A549 (cell line): Measurements from ENCODE around the gene ETF1. TPM values are rescaled to one million over a fixed set of nuclear protein-coding genes. Genes with fewer than 3 reads are reported as not detected.

Experiments
- ATAC-seq, 2 experiments: fragments of 200-7000 bp in 1 of 2; fragments of >200 bp in 1 of 2; cut with Nextera tagmentation in 1 of 2; cut with Tn5 transposase in 1 of 2; 3 replicates each; pipeline versions ENCODE4 v1.8.0 to v1.9.1; 2018 to 2020; ENCODE audit warnings: mild to moderate bottlenecking in 1 of 2, moderate library complexity in 1 of 2
- CTCF ChIA-PET: fragments of 300-600 bp; sonication (Branson Sonifier 250); formaldehyde crosslinking; extraction: SDS; loops from one replicate; lab custom pipeline; 2021; ENCODE audit warnings: antibody characterized with exemption, inconsistent platforms; lab: Yijun Ruan, JAX
- POLR2A ChIA-PET: fragments of 350-600 bp; formaldehyde crosslinking; extraction: SDS; loops from one replicate; lab custom pipeline; 2021; ENCODE audit warnings: antibody characterized with exemption, inconsistent platforms; lab: Yijun Ruan, JAX
- DNase-seq, 2 experiments: peaks; one replicate each; pipeline versions ENCODE4 v3.0.0 to v3.0.0-alpha.2; 2011 to 2016; ENCODE audit warnings: low read depth in 1 of 2, low spot score in 1 of 2
- FAIRE-seq: peaks from 2 replicates; lab custom pipeline; 2011; peaks lifted over from hg19 to GRCh38; lab: Jason Lieb, UNC
- H3K27ac ChIP-seq, 2 experiments: fragments of >200 bp; sonication (Bioruptor Twin); formaldehyde crosslinking; 3 replicates each; pipeline ENCODE4 v1.5.1; 2016 to 2017
- H3K4me1 ChIP-seq: fragments of >200 bp; sonication (Bioruptor Twin); formaldehyde crosslinking; 3 replicates; pipeline ENCODE4 v1.6.1; 2016
- H3K4me2 ChIP-seq: fragments of >200 bp; sonication (Bioruptor Twin); formaldehyde crosslinking; 3 replicates; pipeline ENCODE4 v1.6.1; 2016
- H3K4me3 ChIP-seq: fragments of >200 bp; sonication (Bioruptor Twin); formaldehyde crosslinking; 3 replicates; pipeline ENCODE4 v1.5.1; 2016
- H3K9me3 ChIP-seq: fragments of >200 bp; sonication (Bioruptor Twin); formaldehyde crosslinking; 3 replicates; pipeline ENCODE4 v1.6.1; 2016
- ATOH8 ChIP-seq: fragments of 250-450 bp; sonication (Bioruptor Pico); IDR thresholded peaks from 2 replicates; pipeline ENCODE4 v1.5.0; 2020; ENCODE audit warnings: low read depth, mild to moderate bottlenecking, moderate library complexity
- CBX2 ChIP-seq: fragments of 200-600 bp; sonication (generic); IDR thresholded peaks from 2 replicates; pipeline ENCODE4 v1.6.1; 2016; ENCODE audit warnings: low read depth, mild to moderate bottlenecking, borderline replicate concordance
- CBX8 ChIP-seq: fragments of 200-600 bp; sonication (generic); IDR thresholded peaks from 2 replicates; pipeline ENCODE4 v1.6.1; 2016
- CEBPB ChIP-seq, 2 experiments: fragments of >200 bp in 1 of 2; sonication (Bioruptor Twin) in 1 of 2; formaldehyde crosslinking in 1 of 2; IDR thresholded peaks; 2 replicates each; pipeline ENCODE4 v1.6.1; 2012 to 2016
- EHMT2 ChIP-seq: fragments of 200-600 bp; sonication (generic); IDR thresholded peaks from 2 replicates; pipeline ENCODE4 v1.6.1; 2016; ENCODE audit warnings: antibody characterized with exemption, low read depth, mild to moderate bottlenecking, moderate library complexity
- GATA3 ChIP-seq: IDR thresholded peaks from 2 replicates; pipeline ENCODE4 v1.6.1; 2012; ENCODE audit warnings: borderline replicate concordance
- HOXA7 ChIP-seq: fragments of 250-450 bp; sonication (Bioruptor Pico); IDR thresholded peaks from 2 replicates; pipeline ENCODE4 v1.5.0; 2020; ENCODE audit warnings: mild to moderate bottlenecking, moderate library complexity
- HOXB13 ChIP-seq: fragments of 250-450 bp; sonication (Bioruptor Pico); IDR thresholded peaks from 2 replicates; pipeline ENCODE4 v1.5.0; 2020; ENCODE audit warnings: low read depth, mild to moderate bottlenecking, moderate library complexity
- MAZ ChIP-seq: fragments of 150-350 bp; IDR thresholded peaks from 2 replicates; pipeline ENCODE4 v1.6.1; 2014; ENCODE audit warnings: antibody characterized with exemption, low read depth, low read length, borderline replicate concordance
- MYC ChIP-seq: IDR thresholded peaks from 2 replicates; pipeline ENCODE4 v1.6.1; 2012; ENCODE audit warnings: mild to moderate bottlenecking, inconsistent platforms, low read length, improper control_type of control experiment, borderline replicate concordance
- POLR2A ChIP-seq: IDR thresholded peaks from 2 replicates; pipeline ENCODE4 v1.6.1; 2012; ENCODE audit warnings: mild to moderate bottlenecking, low read length
- POLR2AphosphoS2 ChIP-seq: conservative IDR thresholded peaks from 2 replicates; pipeline ENCODE4 v1.6.1; 2012; ENCODE audit warnings: low read length, improper control_type of control experiment, inconsistent platforms
- SREBF2 ChIP-seq: fragments of 450-650 bp; IDR thresholded peaks from 2 replicates; pipeline ENCODE4 v1.6.1; 2014; ENCODE audit warnings: mild to moderate bottlenecking, moderate library complexity
- TFCP2L1 ChIP-seq: fragments of 250-450 bp; sonication (Bioruptor Pico); IDR thresholded peaks from 2 replicates; pipeline ENCODE4 v1.5.0; 2021; ENCODE audit warnings: mild to moderate bottlenecking
- ZFP36 ChIP-seq: fragments of 450-650 bp; IDR thresholded peaks from 2 replicates; pipeline ENCODE4 v1.6.1; 2014; ENCODE audit warnings: borderline replicate concordance; ENCODE audit not compliant: partially characterized antibody
- WGBS: methylation state at CpG from one replicate; pipeline ENCODE4 v1.1.6; 2017; ENCODE audit errors: missing lambda C conversion rate; 5-methylcytosine and 5-hydroxymethylcytosine counted together
- polyA plus RNA-seq, 4 experiments: library from polyadenylated mRNA; depleted of rRNA in 3 of 4; stranded (reverse); fragments of >200 nt; fragmentation: RNase III in 1 of 4; extraction: RNeasy Plus Mini Kit Qiagen cat#74134 plus additional on column Dnase treatment in 1 of 4; gene quantifications; 2 replicates in 3 of 4; 3 replicates in 1 of 4; pipeline ENCODE4 v1.2.3, GENCODE V29; 2011 to 2017
- TF ChIP-seq, protein P1 (sequence below): fragments of 200-600 bp; sonication (generic); IDR thresholded peaks from 2 replicates; pipeline ENCODE4 v1.6.1; 2016; ENCODE audit warnings: antibody characterized with exemption, mild to moderate bottlenecking, moderate library complexity
- TF ChIP-seq, protein P2 (sequence below): IDR thresholded peaks from 2 replicates; pipeline ENCODE4 v1.6.1; 2012

The ETF1 gene
- polyA plus RNA-seq, 2 of the 4 experiments (the other 2 are of a cell fraction): 119 to 161 TPM

GRCh38 chr5:138472353-138472752 lies 70.7 kb downstream of the ETF1 start:
- Histone ChIP-seq H3K4me2 (no peak overlapping the region), H3K4me1 (no peaks in the 10 kb centered on the region), H3K27ac (no peak overlapping the region), H3K4me3 (no peak overlapping the region), H3K9me3 (no peaks in the 10 kb centered on the region)
- POLR2A ChIA-PET: no interaction called here
- FAIRE-seq: no peak
- DNase-seq: no peak
- no peak for ATAC-seq
- TF ChIP-seq ATOH8 (CRISPR knock-in tag) (no peak), CEBPB (IDR thresholded peaks at IDR 0.05) (no peak), MYC (no peak), POLR2A (no peak), POLR2AphosphoS2 (0 out of 2 replicates have a peak, but pooled peaks have one; percentile 30), ZFP36 (no peak), GATA3 (no peak)
- TF ChIP-seq, protein P1, sequence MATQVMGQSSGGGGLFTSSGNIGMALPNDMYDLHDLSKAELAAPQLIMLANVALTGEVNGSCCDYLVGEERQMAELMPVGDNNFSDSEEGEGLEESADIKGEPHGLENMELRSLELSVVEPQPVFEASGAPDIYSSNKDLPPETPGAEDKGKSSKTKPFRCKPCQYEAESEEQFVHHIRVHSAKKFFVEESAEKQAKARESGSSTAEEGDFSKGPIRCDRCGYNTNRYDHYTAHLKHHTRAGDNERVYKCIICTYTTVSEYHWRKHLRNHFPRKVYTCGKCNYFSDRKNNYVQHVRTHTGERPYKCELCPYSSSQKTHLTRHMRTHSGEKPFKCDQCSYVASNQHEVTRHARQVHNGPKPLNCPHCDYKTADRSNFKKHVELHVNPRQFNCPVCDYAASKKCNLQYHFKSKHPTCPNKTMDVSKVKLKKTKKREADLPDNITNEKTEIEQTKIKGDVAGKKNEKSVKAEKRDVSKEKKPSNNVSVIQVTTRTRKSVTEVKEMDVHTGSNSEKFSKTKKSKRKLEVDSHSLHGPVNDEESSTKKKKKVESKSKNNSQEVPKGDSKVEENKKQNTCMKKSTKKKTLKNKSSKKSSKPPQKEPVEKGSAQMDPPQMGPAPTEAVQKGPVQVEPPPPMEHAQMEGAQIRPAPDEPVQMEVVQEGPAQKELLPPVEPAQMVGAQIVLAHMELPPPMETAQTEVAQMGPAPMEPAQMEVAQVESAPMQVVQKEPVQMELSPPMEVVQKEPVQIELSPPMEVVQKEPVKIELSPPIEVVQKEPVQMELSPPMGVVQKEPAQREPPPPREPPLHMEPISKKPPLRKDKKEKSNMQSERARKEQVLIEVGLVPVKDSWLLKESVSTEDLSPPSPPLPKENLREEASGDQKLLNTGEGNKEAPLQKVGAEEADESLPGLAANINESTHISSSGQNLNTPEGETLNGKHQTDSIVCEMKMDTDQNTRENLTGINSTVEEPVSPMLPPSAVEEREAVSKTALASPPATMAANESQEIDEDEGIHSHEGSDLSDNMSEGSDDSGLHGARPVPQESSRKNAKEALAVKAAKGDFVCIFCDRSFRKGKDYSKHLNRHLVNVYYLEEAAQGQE: peak; percentile 9; the same call in 1 of the 2 replicates
- CTCF ChIA-PET: interaction anchor here (1.1 to 1.8 kb wide), 5 partner anchors 8 to 31 kb away, joined by 3 to 9 read pairs (median 3); partner anchors contain the start of gene EGR1
- 51% methylated on average over 6 of the region's 6 CpGs for WGBS

DNA sequence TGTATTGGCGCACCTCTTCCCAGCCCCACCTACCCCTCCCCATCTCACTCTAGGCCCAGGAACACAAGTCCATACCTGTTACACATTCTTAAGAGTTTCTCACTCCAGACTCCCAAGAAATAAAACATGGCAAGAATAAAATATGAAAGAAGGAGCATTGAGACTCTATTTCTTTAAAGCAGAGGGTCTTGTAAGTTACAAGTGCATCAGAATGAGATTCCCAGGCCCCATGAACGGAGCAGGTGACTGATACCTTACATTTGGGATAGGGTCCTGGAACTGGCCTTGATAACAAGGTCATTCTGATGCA lies 72.0 kb downstream of the ETF1 start:
- Histone ChIP-seq H3K9me3 (no peaks in the 10 kb centered on the region), H3K4me1 (peaks cover 3% of the 10 kb centered on the region; the same call in 2 of the 3 replicates), H3K4me3 (no peak overlapping the region), H3K4me2 (no peak overlapping the region), H3K27ac (no peak overlapping the region)
- 58% methylated on average over 2 of the region's 2 CpGs for WGBS
- FAIRE-seq (no peak), DNase-seq (no peak), ATAC-seq (peak in 1 of 2 experiments; percentile 15; a peak in 4 of 6 replicates)
- CTCF ChIA-PET: interaction anchor here (0.7 to 2.8 kb wide), 5 partner anchors 21 to 166 kb away, joined by 3 to 13 read pairs (median 4); no protein-coding TSS in a partner anchor
- TF ChIP-seq CBX2: no peak
- TF ChIP-seq, protein P1: peak; percentile 38
- POLR2A ChIA-PET: no interaction called here

DNA sequence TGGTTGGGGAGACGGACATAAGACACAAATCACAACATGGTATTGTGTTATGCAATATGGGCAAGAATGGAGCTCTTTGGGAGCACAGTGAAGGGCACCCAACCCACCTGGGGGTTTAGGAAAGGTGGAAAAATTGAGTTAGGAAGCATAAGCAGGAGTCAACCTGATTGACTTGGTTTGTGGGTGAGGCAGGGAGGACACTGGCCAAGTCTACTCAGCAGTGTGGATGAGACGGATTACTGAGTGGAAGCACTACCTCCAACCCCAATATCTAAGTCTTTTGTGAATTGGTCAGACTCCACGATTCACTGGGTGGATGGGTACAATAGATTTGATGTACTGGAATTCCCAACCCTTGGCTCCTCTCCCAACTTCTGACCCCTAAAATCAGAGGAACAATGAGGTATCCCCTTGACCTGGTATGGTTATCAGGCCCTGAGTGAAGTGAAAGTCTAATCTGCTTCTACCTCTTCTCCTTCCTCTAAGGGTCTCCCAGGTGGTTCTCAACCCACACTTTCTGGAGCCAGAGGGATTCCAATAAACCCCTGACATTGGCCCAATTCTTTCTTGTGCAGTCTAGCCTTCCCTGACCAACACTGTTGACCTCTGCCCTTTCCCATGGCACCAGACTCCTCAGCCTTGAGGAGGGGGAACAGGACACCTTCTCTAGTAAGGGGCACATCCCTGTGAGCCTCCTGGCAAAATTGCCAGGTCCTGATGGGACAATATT lies 72.5 kb downstream of the ETF1 start:
- ChIA-PET CTCF (interaction anchor here (1.1 to 2.8 kb wide), 4 partner anchors 21 to 78 kb away, joined by 3 to 13 read pairs (median 4); no protein-coding TSS in a partner anchor), POLR2A (no interaction called here)
- no peaks in the 10 kb centered on the region for H3K9me3 ChIP-seq
- no peak for FAIRE-seq
- no peak overlapping the region for H3K4me2 ChIP-seq
- ATAC-seq: peak; percentile 32 to 50
- H3K4me3 ChIP-seq: no peak overlapping the region
- H3K27ac ChIP-seq: no peak overlapping the region
- H3K4me1 ChIP-seq: peaks cover 6% of the 10 kb centered on the region; the same call in 2 of the 3 replicates
- 89% methylated on average over 3 of the region's 3 CpGs for WGBS
- no peak for DNase-seq
- TF ChIP-seq CBX8: no peak
- TF ChIP-seq, protein P2, sequence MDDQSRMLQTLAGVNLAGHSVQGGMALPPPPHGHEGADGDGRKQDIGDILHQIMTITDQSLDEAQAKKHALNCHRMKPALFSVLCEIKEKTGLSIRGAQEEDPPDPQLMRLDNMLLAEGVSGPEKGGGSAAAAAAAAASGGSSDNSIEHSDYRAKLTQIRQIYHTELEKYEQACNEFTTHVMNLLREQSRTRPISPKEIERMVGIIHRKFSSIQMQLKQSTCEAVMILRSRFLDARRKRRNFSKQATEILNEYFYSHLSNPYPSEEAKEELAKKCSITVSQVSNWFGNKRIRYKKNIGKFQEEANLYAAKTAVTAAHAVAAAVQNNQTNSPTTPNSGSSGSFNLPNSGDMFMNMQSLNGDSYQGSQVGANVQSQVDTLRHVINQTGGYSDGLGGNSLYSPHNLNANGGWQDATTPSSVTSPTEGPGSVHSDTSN: no peak
- 0 out of 2 replicates have a peak, but pooled peaks have one; percentile 18 for TF ChIP-seq EHMT2
- TF ChIP-seq MAZ: no peak; the same call in 1 of the 2 replicates
- TF ChIP-seq HOXA7 (CRISPR knock-in tag): peak; percentile 94
- TF ChIP-seq TFCP2L1 (CRISPR knock-in tag): peak; percentile 99
- no peak for TF ChIP-seq HOXB13 (CRISPR knock-in tag)
- TF ChIP-seq, protein P1: peak; percentile 34
- no peak for TF ChIP-seq SREBF2
